CD4-positive, alpha-beta memory T cell (primary cell): ENCODE results near the gene CAVIN3. TPM values are rescaled to one million over a fixed set of nuclear protein-coding genes. Genes with fewer than 3 reads are reported as not detected.

Source experiments
- CTCF ChIA-PET: fragments of 350-600 bp; sonication (Branson Sonifier 250); formaldehyde crosslinking; loops from one replicate; lab custom pipeline; 2021; ENCODE audit warnings: inconsistent platforms; ENCODE audit not compliant: partially characterized antibody; lab: Charles Lee
- POLR2A ChIA-PET: fragments of 350-600 bp; sonication (Branson Sonifier 250); formaldehyde crosslinking; loops from one replicate; lab custom pipeline; 2021; ENCODE audit not compliant: partially characterized antibody; lab: Charles Lee
- DNase-seq, 5 donors: peaks; one replicate each; pipeline versions ENCODE4 v3.0.0 to v3.0.0-alpha.2; 2020 to 2022; ENCODE audit warnings: mixed read lengths in 1 of 5
- H3K27ac ChIP-seq: one replicate; pipeline ENCODE4 v1.7.0; 2013; ENCODE audit warnings: low read depth, low read length
- H3K27me3 ChIP-seq: 2 replicates; pipeline ENCODE4 v1.7.0; 2013; ENCODE audit warnings: mild to moderate bottlenecking, low read length, moderate library complexity; ENCODE audit not compliant: insufficient read depth
- H3K36me3 ChIP-seq: 2 replicates; pipeline ENCODE4 v1.7.0; 2013; ENCODE audit warnings: mild to moderate bottlenecking, low read length, moderate library complexity; ENCODE audit not compliant: insufficient read depth
- H3K4me1 ChIP-seq: 2 replicates; pipeline ENCODE4 v1.7.0; 2013; ENCODE audit warnings: mild to moderate bottlenecking, low read length, moderate library complexity; ENCODE audit not compliant: insufficient read depth
- H3K4me3 ChIP-seq, 2 donors: one replicate each; pipeline ENCODE4 v1.7.0; 2013; ENCODE audit warnings: low read length in 2 of 2, mild to moderate bottlenecking in 1 of 2
- H3K9me3 ChIP-seq, 2 donors: one replicate each; pipeline ENCODE4 v1.7.0; 2013; ENCODE audit warnings: low read length in 2 of 2, control low read depth in 1 of 2; ENCODE audit not compliant: control insufficient read depth in 1 of 2
- H3K27ac Mint-ChIP-seq, 7 donors: one replicate each; pipeline ENCODE4 v1.8.0; 2020 to 2021; ENCODE audit warnings: mixed read lengths in 7 of 7, mild to moderate bottlenecking in 6 of 7, inconsistent platforms in 3 of 7, moderate library complexity in 3 of 7
- H3K27me3 Mint-ChIP-seq, 2 donors: one replicate each; pipeline ENCODE4 v1.8.0; 2020 to 2021; ENCODE audit warnings: mixed read lengths in 2 of 2
- H3K36me3 Mint-ChIP-seq, 2 donors: one replicate each; pipeline ENCODE4 v1.8.0; 2020 to 2021; ENCODE audit warnings: mixed read lengths in 2 of 2, inconsistent platforms in 1 of 2, mild to moderate bottlenecking in 1 of 2
- H3K4me1 Mint-ChIP-seq, 4 donors: one replicate each; pipeline ENCODE4 v1.8.0; 2020 to 2021; ENCODE audit warnings: mixed read lengths in 4 of 4, mild to moderate bottlenecking in 1 of 4
- H3K4me3 Mint-ChIP-seq, 8 donors: one replicate each; pipeline ENCODE4 v1.8.0; 2020 to 2021; ENCODE audit warnings: mixed read lengths in 8 of 8, mild to moderate bottlenecking in 7 of 8, moderate library complexity in 6 of 8, inconsistent platforms in 3 of 8
- H3K9me3 Mint-ChIP-seq, 8 donors: one replicate each; pipeline ENCODE4 v1.8.0; 2020 to 2021; ENCODE audit warnings: mixed read lengths in 8 of 8, mild to moderate bottlenecking in 5 of 8, inconsistent platforms in 3 of 8, moderate library complexity in 1 of 8
- intact Hi-C: fragments of 100-400 bp; cut with micrococcal nuclease; formaldehyde crosslinking; loops from one replicate; pipeline ENCODE4 v1.15.1; 2023
- polyA plus RNA-seq, 2 donors: library from polyadenylated mRNA; unstranded; fragments of 300-500 nt; fragmentation: Illumina TruSeq; gene quantifications; one replicate each; pipeline ENCODE4 v1.2.3, GENCODE V29; 2021
- total RNA-seq, 2 experiments: library from RNA; stranded (reverse); gene quantifications; one replicate each; pipeline ENCODE4 v1.2.3, GENCODE V29; 2021

The CAVIN3 gene
- total and polyA plus RNA-seq, 4 experiments from 2014 or later = 0.36 to 0.70 TPM; not detected in 2

- Mint-ChIP-seq H3K27me3 (peaks cover 39 to 41% of the 10 kb centered on the region in 2 donors), H3K4me1 (peaks cover 4 to 28% (median 14%) of the 10 kb centered on the region in 4 donors), H3K4me3 (peak overlapping the region in 7 of 8 donors; percentile 9 to 64 (median 46)), H3K27ac (no peak overlapping the region), H3K36me3 (no peaks in the 10 kb centered on the region), H3K9me3 (peaks cover 0 to 2% (median 0%) of the 10 kb centered on the region in 8 donors)
- Histone ChIP-seq H3K4me1 (peaks cover 11% of the 10 kb centered on the region), H3K4me3 (no peak overlapping the region), H3K27me3 (peaks cover 12% of the 10 kb centered on the region), H3K9me3 (no peaks in the 10 kb centered on the region), H3K27ac (no peak overlapping the region), H3K36me3 (no peaks in the 10 kb centered on the region)
- POLR2A ChIA-PET = no interaction called here
- intact Hi-C loops = no loop called here
- CTCF ChIA-PET = no interaction called here
- DNase-seq = no peak
Measured at GRCh38 chr11:6319001-6319703, 1.1 kb downstream of the CAVIN3 start.

- CTCF ChIA-PET = interaction anchor here (1.9 kb wide), 1 partner anchor 10 kb away, joined by 5 read pairs; no protein-coding TSS in a partner anchor
- Histone ChIP-seq H3K27ac (no peak overlapping the region), H3K36me3 (no peaks in the 10 kb centered on the region), H3K4me1 (peaks cover 11% of the 10 kb centered on the region), H3K27me3 (peaks cover 12% of the 10 kb centered on the region), H3K9me3 (no peaks in the 10 kb centered on the region), H3K4me3 (no peak overlapping the region)
- Mint-ChIP-seq H3K27me3 (peaks cover 42 to 44% of the 10 kb centered on the region in 2 donors), H3K36me3 (no peaks in the 10 kb centered on the region), H3K4me1 (peaks cover 4 to 28% (median 14%) of the 10 kb centered on the region in 4 donors), H3K27ac (no peak overlapping the region), H3K4me3 (peak overlapping the region in 2 of 8 donors; percentile 8 to 13), H3K9me3 (peaks cover 0 to 2% (median 0%) of the 10 kb centered on the region in 8 donors)
- no peak for DNase-seq
- intact Hi-C loops = no loop called here
- POLR2A ChIA-PET = no interaction called here
Measured at GRCh38 chr11:6318204-6318603, 2.1 kb downstream of the CAVIN3 start.

- H3K27ac ChIP-seq = no peak overlapping the region
- Mint-ChIP-seq H3K36me3 (no peaks in the 10 kb centered on the region), H3K9me3 (no peaks in the 10 kb centered on the region), H3K4me1 (peaks cover 3 to 18% (median 10%) of the 10 kb centered on the region in 4 donors), H3K4me3 (peak overlapping the region in 1 of 8 donors; percentile 21), H3K27ac (no peak overlapping the region), H3K27me3 (peaks cover 34 to 36% of the 10 kb centered on the region in 2 donors)
- intact Hi-C loops = loop anchor here (1.0 kb wide), 2 partner anchors 65 to 293 kb away; no protein-coding TSS in a partner anchor
- H3K36me3 ChIP-seq = no peaks in the 10 kb centered on the region
- CTCF ChIA-PET = interaction anchor here (0.9 to 4.5 kb wide), 10 partner anchors 9 to 293 kb away, joined by 3 to 25 read pairs (median 6); no protein-coding TSS in a partner anchor
- peaks cover 11% of the 10 kb centered on the region for H3K4me1 ChIP-seq
- peaks cover 12% of the 10 kb centered on the region for H3K27me3 ChIP-seq
- no peak overlapping the region for H3K4me3 ChIP-seq
- POLR2A ChIA-PET = no interaction called here
- no peaks in the 10 kb centered on the region for H3K9me3 ChIP-seq
- DNase-seq = peak in 4 of 5 donors; percentile 9 to 12 (median 10)
Measured at GRCh38 chr11:6315811-6316425, 4.4 kb downstream of the CAVIN3 start.

- H3K36me3 ChIP-seq = no peaks in the 10 kb centered on the region
- POLR2A ChIA-PET = no interaction called here
- peaks cover 19 to 21% of the 10 kb centered on the region in 2 donors for H3K27me3 Mint-ChIP-seq
Measured at GRCh38 chr11:6312106-6312505, 8.2 kb downstream of the CAVIN3 start.

GRCh38 chr11:6307876-6308275 is 12.4 kb downstream of the CAVIN3 start:
- Mint-ChIP-seq H3K4me1 (no peaks in the 10 kb centered on the region), H3K27ac (no peak overlapping the region)
- DNase-seq = no peak

More at GRCh38 chr11:6312106-6312505, 8.2 kb downstream of the CAVIN3 start:
- Histone ChIP-seq H3K4me1 (peaks cover 5% of the 10 kb centered on the region), H3K9me3 (no peaks in the 10 kb centered on the region), H3K27ac (no peak overlapping the region), H3K4me3 (no peak overlapping the region), H3K27me3 (peaks cover 2% of the 10 kb centered on the region)
- no peak for DNase-seq
- H3K9me3 Mint-ChIP-seq = no peaks in the 10 kb centered on the region
- CTCF ChIA-PET = no interaction called here
- H3K27ac Mint-ChIP-seq = no peak overlapping the region
- H3K36me3 Mint-ChIP-seq = no peaks in the 10 kb centered on the region
- no peak overlapping the region for H3K4me3 Mint-ChIP-seq
- intact Hi-C loops = no loop called here
- peaks cover 0 to 5% (median 2%) of the 10 kb centered on the region in 4 donors for H3K4me1 Mint-ChIP-seq

GRCh38 chr11:6305297-6305696 is 15.0 kb downstream of the CAVIN3 start:
- H3K27ac Mint-ChIP-seq = no peak overlapping the region
- CTCF ChIA-PET = interaction anchor here (1.6 to 2.7 kb wide), 3 partner anchors 9 to 46 kb away, joined by 4 to 13 read pairs (median 4); no protein-coding TSS in a partner anchor
- no peaks in the 10 kb centered on the region for H3K9me3 Mint-ChIP-seq
- H3K36me3 Mint-ChIP-seq = no peaks in the 10 kb centered on the region
- no peak overlapping the region for H3K4me3 Mint-ChIP-seq
- no peak for DNase-seq
- Histone ChIP-seq H3K9me3 (no peaks in the 10 kb centered on the region), H3K4me3 (no peak overlapping the region), H3K4me1 (no peaks in the 10 kb centered on the region), H3K36me3 (no peaks in the 10 kb centered on the region), H3K27ac (no peak overlapping the region), H3K27me3 (no peaks in the 10 kb centered on the region)
- intact Hi-C loops = no loop called here
- POLR2A ChIA-PET = no interaction called here
- H3K27me3 Mint-ChIP-seq = peaks cover 13 to 20% of the 10 kb centered on the region in 2 donors
- no peaks in the 10 kb centered on the region for H3K4me1 Mint-ChIP-seq

More at GRCh38 chr11:6307876-6308275, 12.4 kb downstream of the CAVIN3 start:
- H3K9me3 Mint-ChIP-seq = no peaks in the 10 kb centered on the region
- ChIA-PET CTCF (interaction anchor here (0.6 to 2.7 kb wide), 4 partner anchors 8 to 55 kb away, joined by 4 to 13 read pairs (median 6); no protein-coding TSS in a partner anchor), POLR2A (no interaction called here)
- H3K36me3 Mint-ChIP-seq = no peaks in the 10 kb centered on the region
- Histone ChIP-seq H3K4me1 (no peaks in the 10 kb centered on the region), H3K9me3 (no peaks in the 10 kb centered on the region), H3K36me3 (no peaks in the 10 kb centered on the region), H3K27me3 (no peaks in the 10 kb centered on the region), H3K27ac (no peak overlapping the region), H3K4me3 (no peak overlapping the region)
- peaks cover 14 to 18% of the 10 kb centered on the region in 2 donors for H3K27me3 Mint-ChIP-seq
- no peak overlapping the region for H3K4me3 Mint-ChIP-seq
- intact Hi-C loops = no loop called here

GRCh38 chr11:6303661-6304060 is 16.6 kb downstream of the CAVIN3 start:
- Mint-ChIP-seq H3K36me3 (no peaks in the 10 kb centered on the region), H3K27ac (no peak overlapping the region), H3K4me1 (no peaks in the 10 kb centered on the region), H3K9me3 (no peaks in the 10 kb centered on the region), H3K4me3 (no peak overlapping the region), H3K27me3 (peaks cover 13 to 17% of the 10 kb centered on the region in 2 donors)
- no peaks in the 10 kb centered on the region for H3K27me3 ChIP-seq
- H3K4me1 ChIP-seq = no peaks in the 10 kb centered on the region
- CTCF ChIA-PET = interaction anchor here (1.3 to 2.9 kb wide), 2 partner anchors 12 to 50 kb away, joined by 4 to 7 read pairs; no protein-coding TSS in a partner anchor
- H3K27ac ChIP-seq = no peak overlapping the region
- intact Hi-C loops = no loop called here
- no peak for DNase-seq
- POLR2A ChIA-PET = no interaction called here
- no peak overlapping the region for H3K4me3 ChIP-seq
- no peaks in the 10 kb centered on the region for H3K9me3 ChIP-seq
- H3K36me3 ChIP-seq = no peaks in the 10 kb centered on the region
